GM15510 (cell line): ENCODE results near the gene LRRK2.

Source experiments
- POLR2A ChIP-seq: IDR thresholded peaks from 3 replicates; pipeline ENCODE4 v1.6.1; 2011; ENCODE audit warnings: borderline replicate concordance; ENCODE audit not compliant: insufficient read length; ENCODE audit errors: extremely low read depth

The LRRK2 gene

GRCh38 chr12:40226705-40227104 is 1.9 kb downstream of the LRRK2 start:
- TF ChIP-seq POLR2A: no peak

DNA sequence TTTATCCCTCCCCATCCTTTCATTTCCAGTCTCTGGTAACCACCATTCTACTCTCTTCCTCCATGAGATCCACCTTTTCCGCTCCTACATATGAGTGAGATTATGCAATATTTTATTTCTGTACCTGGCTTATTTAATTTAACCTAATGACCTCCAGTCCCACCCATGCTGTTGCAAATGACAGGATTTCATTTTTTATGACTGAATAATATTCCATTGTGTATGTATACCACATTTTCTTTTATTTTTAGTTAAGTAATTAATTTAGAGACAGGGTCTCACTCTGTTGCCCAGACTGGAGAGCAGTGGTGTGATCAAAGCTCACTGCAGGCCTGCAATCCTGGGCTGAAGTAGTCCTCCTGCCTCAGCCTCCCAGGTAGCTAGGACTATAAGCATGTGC is 2.6 kb downstream of the LRRK2 start:
- TF ChIP-seq POLR2A: no peak

DNA sequence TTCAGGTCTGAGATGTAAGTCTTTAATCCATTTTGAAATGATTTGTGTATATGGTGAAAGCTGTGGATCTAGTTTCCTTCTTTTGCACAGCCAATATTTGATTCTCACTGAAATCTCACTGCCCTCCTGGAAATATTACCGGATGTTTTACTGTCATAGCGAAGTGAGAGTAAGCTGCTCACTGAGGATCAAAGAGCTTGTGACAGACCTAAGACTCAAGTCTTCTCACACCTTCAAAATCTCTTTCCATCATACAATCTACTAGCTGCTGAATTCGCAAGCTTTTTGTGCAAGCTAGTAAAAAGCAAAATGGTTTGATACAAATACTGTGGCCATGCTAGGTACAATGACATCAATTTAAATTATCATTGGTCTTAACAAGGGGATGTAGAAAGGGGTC is 3.9 kb downstream of the LRRK2 start:
- no peak for TF ChIP-seq POLR2A

DNA sequence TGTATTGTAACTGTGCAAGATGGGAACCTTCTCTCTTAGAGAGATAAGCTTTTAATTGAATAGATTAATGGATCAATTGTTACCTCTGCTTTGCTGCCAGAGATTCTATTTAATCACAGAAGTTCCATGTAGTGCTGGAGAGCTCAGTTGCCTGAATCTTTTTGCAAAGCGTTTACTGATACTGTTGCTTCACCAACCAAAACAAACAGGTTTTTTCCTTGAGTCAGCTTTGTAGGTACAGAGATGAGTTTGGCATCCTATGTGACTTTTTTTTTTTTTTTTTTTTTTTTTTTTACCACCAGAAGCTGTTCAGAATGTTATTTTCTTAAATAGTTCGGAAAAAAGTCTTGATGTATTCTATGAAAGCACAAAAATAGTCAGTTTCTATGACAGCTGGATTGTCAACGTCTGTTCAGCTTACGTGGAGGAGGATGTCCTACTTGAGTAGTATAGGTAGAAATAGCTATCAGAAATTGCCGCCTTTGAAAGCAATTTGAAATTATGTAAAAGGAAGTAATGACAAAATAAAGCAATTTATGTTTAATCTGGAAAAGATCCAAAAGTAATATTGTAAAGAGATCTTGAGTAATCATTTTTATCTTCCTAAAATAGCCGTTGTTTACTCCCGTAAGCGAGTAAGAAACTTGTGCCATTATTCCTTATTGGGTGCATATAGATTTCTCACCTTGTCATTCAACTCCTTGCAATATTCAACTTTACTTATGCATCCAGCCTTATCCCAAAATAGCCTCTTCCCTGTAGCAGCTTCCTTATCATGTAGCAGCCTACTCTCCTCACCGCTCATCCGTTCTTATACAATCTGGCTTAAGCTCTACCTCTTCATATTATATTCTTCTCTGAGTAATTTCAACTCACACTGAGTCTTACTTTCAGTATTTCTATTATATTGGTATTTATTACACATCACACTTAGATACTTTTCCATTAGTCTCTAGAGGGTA is 5.2 kb downstream of the LRRK2 start:
- TF ChIP-seq POLR2A: no peak

- no peak for TF ChIP-seq POLR2A
Observed at GRCh38 chr12:40232602-40233001, 7.8 kb downstream of the LRRK2 start.

DNA sequence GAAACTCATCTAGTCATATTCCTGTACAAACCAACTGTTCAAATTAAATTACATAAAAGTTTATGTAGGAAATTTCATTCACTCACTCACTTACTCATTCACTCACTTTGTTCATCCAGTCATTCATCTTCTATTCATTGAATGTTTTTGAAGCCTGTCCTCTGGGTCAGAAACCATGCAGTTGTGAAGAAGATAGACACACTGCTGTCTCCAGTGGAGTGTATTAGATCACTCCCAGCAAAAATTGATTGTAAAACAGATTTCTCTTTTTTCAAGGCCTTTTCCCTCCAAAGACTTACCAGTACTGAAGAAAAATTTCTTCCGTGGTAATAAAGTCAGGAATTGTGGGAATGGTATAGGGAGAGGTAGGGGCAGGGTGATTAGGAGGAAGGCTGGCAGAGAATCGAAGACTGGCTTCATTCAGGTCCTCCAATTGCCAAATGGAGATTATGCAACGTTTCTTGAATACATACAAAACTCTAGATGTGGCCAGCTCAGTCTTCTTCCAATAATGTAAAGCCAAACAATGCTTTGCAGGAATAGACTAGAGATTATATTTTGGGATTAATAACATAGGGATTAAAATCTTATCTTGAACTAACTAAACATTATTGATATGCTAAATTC is 9.1 kb downstream of the LRRK2 start:
- TF ChIP-seq POLR2A: no peak

- TF ChIP-seq POLR2A: no peak
Observed at GRCh38 chr12:40236357-40236850, 11.6 kb downstream of the LRRK2 start.

DNA sequence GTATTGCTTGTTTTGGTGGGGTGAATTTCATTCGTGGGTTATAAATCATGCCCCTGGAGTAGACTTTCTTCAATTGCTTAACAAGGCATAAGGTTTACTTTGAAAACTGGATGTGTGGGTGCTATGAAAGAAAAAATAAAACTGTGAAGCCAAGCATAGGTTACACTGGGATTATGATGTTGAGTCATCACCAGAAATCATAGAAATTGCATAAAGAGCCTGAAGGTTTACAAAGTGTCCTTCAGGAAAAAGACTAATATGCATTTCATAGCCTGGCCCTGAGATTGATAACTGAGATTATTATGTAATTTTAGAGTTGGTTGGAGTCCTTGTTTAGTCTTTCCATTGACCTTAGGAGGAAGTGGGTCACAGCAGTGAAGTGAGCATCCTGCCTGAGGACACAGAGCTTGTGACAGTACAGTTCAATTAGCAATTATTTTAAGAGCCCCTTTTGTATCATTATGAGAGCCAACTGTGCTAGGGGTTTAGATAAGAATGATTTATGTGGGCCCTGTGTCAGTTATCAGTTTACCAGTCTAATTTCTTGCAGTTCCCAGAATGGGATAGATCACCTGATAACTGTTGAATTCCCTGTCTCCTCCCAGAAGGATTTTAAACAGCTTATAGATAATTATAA is 13.6 kb downstream of the LRRK2 start:
- TF ChIP-seq POLR2A: no peak

DNA sequence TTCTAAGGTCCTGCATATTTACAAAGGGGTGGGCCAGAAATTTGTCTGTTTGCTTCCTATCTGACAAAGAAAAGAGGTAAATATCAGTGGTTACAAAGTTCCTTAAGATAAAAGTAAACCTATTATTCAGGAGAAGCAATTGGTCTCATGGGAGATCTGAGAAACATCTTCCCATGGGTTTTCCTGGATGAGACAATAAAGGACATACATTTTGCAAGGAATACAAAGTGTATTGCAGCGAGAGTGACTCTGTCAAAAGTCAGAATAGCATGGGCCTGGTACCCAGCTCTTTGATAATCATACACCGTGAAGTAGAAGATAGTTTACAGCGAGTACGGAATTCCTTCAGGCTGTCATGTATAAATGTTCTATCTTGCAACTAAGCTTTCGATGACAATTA is 14.2 kb downstream of the LRRK2 start:
- no peak for TF ChIP-seq POLR2A

GRCh38 chr12:40240779-40241178 is 16.0 kb downstream of the LRRK2 start:
- no peak for TF ChIP-seq POLR2A

DNA sequence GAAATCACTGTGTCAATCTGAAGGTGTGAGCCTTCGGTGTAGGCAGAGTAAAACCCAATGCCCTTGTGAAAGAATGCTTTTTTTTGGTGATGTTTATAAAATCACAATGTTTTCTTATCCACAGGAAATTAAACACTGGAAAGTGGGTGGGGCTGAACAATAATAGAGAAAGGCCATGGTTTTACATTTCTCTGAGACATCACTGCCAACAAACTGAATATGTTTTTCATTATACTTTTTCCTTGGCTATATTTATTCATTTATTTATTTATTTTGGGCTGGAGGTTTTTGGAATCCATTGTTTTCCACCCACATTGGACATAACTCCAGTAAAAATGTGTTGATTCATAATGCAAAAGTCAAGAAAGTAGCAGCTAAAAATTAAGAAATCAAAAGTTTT is 16.9 kb downstream of the LRRK2 start:
- TF ChIP-seq POLR2A: no peak

- TF ChIP-seq POLR2A: no peak
Observed at GRCh38 chr12:40248034-40248433, 23.2 kb downstream of the LRRK2 start.

DNA sequence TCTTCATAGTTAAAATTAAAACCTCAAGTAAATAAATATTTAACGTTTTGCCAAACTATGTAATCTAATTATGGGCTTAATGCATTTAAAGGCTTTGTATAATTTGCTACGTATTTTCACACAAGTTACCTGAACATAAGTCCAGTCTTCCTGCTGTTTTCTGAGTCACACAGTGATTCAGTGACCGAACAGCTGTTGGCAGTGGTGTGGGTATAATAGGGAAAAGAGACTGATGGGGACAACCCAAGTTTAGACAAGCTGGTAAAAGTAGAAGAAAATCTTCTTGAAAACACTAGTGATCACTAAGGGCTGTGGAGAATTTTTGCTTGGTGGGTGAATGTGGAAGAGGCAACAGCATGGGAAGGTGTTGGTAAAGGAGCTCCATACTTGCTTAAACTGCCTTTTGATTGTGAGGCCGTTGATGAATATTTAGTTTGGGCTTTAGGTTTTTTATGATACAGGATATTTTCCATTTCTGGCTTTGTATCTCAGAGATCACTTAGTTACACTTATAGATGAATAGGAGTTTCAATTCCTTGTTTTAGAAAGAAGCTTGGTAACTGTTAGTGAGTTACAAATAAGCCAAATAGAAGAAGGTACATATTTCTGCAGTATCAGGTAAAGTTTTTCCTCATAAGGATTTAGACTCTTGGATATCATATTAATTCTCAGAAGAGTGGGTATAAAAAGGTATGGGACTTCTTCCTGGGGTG is 23.9 kb downstream of the LRRK2 start:
- TF ChIP-seq POLR2A: no peak

DNA sequence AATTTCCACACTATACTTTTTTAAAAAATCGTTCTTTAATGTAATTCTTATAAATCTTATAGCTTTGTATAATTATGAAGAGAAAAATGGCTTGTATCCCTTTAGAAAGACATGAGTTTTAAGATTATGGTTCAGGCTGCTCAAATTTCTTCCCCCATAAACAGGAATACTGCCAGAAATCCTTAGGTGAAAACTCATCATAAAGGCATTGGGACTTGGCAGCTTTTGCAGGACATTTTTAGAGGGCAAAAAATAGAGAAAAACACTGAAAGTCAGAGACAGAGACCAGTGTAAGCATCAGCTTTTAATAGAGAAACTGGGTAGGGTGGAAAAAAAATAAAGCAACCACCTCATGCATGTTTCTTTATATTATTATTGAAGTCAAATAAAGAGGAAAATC is 29.1 kb downstream of the LRRK2 start:
- TF ChIP-seq POLR2A: no peak
